Liver (tissue), 3 donors: Measurements from ENCODE around the gene PARP12.
"Not testable (repeated sequence)": the region's sequence is repeated elsewhere in the genome, so short reads cannot be mapped to it uniquely, and the experiment has no call there.

Experiments used
- CTCF ChIP-seq: fragments of 150-350 bp; IDR thresholded peaks from 2 replicates; pipeline ENCODE4 v1.5.1; 2017; ENCODE audit warnings: improper control_type of control experiment, low read depth, low read length; ENCODE audit not compliant: missing input control
- RXRA ChIP-seq, 2 donors: IDR thresholded peaks; 2 replicates each; pipeline ENCODE4 v1.6.1; 2017 to 2018; ENCODE audit warnings: antibody characterized with exemption in 2 of 2, mild to moderate bottlenecking in 1 of 2
- donor health status: healthy.
- donor health status: healthy.

DNA sequence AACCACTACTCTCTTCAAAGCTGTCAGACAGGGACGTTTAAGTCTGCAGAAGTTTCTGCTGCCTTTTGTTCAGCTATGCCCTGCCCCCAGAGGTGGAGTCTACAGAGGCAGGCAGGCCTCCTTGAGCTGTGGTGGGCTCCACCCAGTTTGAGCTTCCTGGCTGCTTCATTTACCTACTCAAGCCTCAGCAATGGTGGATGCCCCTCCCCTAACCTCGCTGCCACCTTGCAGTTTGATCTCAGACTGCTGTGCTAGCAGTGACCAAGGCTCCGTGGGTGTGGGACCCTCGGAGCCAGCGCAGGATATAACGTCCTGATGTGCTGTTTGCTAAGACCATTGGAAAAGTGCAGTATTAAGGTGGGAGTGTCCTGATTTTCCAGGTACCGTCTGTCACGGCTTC is 46.0 kb upstream of the PARP12 start:
- TF ChIP-seq CTCF; RXRA (IDR thresholded peaks at IDR 0.05): not testable (repeated sequence)
